ENCODE results near the gene PRR30.

Gene PRR30

GRCh38 chr2:27139310-27139709 is at the start of gene PRR30:
TSS of gene PRR30 (minus strand) at chr2:27139410. CDS start at chr2:27138329, 1,081 bp downstream.
- TF ChIP-seq CTCF (IDR thresholded peaks at IDR 0.05; ENCODE audit: extremely low read depth, insufficient read depth, missing control alignments), result no peak
- in situ Hi-C loops (cut with MboI; ENCODE audit: low pct_unique_long_range_greater_than_20kb, low sequenced_read_pairs, unreplicated experiment), result no loop called here
- no peak for DNase-seq (ENCODE audit: low spot score)

GRCh38 chr2:27186613-27187345 is 47.6 kb upstream of the PRR30 start:
- DNase-seq (ENCODE audit: low spot score), result no peak
- in situ Hi-C loops (cut with MboI; ENCODE audit: low pct_unique_long_range_greater_than_20kb, low sequenced_read_pairs, unreplicated experiment), result loop anchor here (25.0 kb wide), 1 partner anchor 224 kb away; the partner anchor contains the start of gene MAPRE3
- no peak for TF ChIP-seq CTCF (IDR thresholded peaks at IDR 0.05; ENCODE audit: extremely low read depth, insufficient read depth, missing control alignments)

GRCh38 chr2:27185331-27186026 is 46.3 kb upstream of the PRR30 start:
- no peak for DNase-seq (ENCODE audit: low spot score)
- in situ Hi-C loops (cut with MboI; ENCODE audit: low pct_unique_long_range_greater_than_20kb, low sequenced_read_pairs, unreplicated experiment), result loop anchor here (25.0 kb wide), 1 partner anchor 223 kb away; the partner anchor contains the start of gene MAPRE3
- TF ChIP-seq CTCF (IDR thresholded peaks at IDR 0.05; ENCODE audit: extremely low read depth, insufficient read depth, missing control alignments), result no peak

GRCh38 chr2:27184115-27184514 is 44.9 kb upstream of the PRR30 start:
- DNase-seq (ENCODE audit: low spot score), result no peak
- no peak for TF ChIP-seq CTCF (IDR thresholded peaks at IDR 0.05; ENCODE audit: extremely low read depth, insufficient read depth, missing control alignments)
- in situ Hi-C loops (cut with MboI; ENCODE audit: low pct_unique_long_range_greater_than_20kb, low sequenced_read_pairs, unreplicated experiment), result loop anchor here (25.0 kb wide), 1 partner anchor 222 kb away; the partner anchor contains the start of gene MAPRE3

- in situ Hi-C loops (cut with MboI; ENCODE audit: low pct_unique_long_range_greater_than_20kb, low sequenced_read_pairs, unreplicated experiment), result loop anchor here (25.0 kb wide), 1 partner anchor 220 kb away; the partner anchor contains the start of gene MAPRE3
- no peak for DNase-seq (ENCODE audit: low spot score)
- TF ChIP-seq CTCF (IDR thresholded peaks at IDR 0.05; ENCODE audit: extremely low read depth, insufficient read depth, missing control alignments), result no peak
Measured at GRCh38 chr2:27182346-27182745, 43.1 kb upstream of the PRR30 start.

- TF ChIP-seq CTCF (IDR thresholded peaks at IDR 0.05; ENCODE audit: extremely low read depth, insufficient read depth, missing control alignments), result no peak
- in situ Hi-C loops (cut with MboI; ENCODE audit: low pct_unique_long_range_greater_than_20kb, low sequenced_read_pairs, unreplicated experiment), result loop anchor here (25.0 kb wide), 1 partner anchor 217 kb away; the partner anchor contains the start of gene MAPRE3
- no peak for DNase-seq (ENCODE audit: low spot score)
Measured at GRCh38 chr2:27179344-27180000, 40.3 kb upstream of the PRR30 start.

Data from GM13977 (cell line).